NCI-H510A treated with DMSO at 0.1 percent for 48 hours (cell line): Measurements from ENCODE around the gene CCDC197.

ENCODE experiments used
- DNase-seq: peaks from one replicate; lab custom pipeline; 2025; lab: John Stamatoyannopoulos, UW

Gene CCDC197

GRCh38 chr14:94043111-94043755, 46.1 kb downstream of the CCDC197 start:
- no peak for DNase-seq

- no peak for DNase-seq
Observed at GRCh38 chr14:94043756-94044475, 46.8 kb downstream of the CCDC197 start.

GRCh38 chr14:94044476-94045091, 47.5 kb downstream of the CCDC197 start:
- no peak for DNase-seq

- no peak for DNase-seq
Observed at GRCh38 chr14:94045101-94045500, 48.0 kb downstream of the CCDC197 start.

- DNase-seq: no peak
Observed at GRCh38 chr14:94045563-94046345, 48.7 kb downstream of the CCDC197 start.

- no peak for DNase-seq
Observed at GRCh38 chr14:94046696-94047250, 49.7 kb downstream of the CCDC197 start.

- no peak for DNase-seq
Observed at GRCh38 chr14:94047581-94047980, 50.5 kb downstream of the CCDC197 start.

- no peak for DNase-seq
Observed at GRCh38 chr14:94048691-94049624, 51.9 kb downstream of the CCDC197 start.

GRCh38 chr14:94049625-94050023, 52.5 kb downstream of the CCDC197 start:
- DNase-seq: no peak

GRCh38 chr14:94050231-94050880, 53.3 kb downstream of the CCDC197 start:
- DNase-seq: no peak

GRCh38 chr14:94051115-94051514, 54.0 kb downstream of the CCDC197 start:
- no peak for DNase-seq

- DNase-seq: no peak
Observed at GRCh38 chr14:94051779-94052178, 54.7 kb downstream of the CCDC197 start.

GRCh38 chr14:94052199-94052598, 55.1 kb downstream of the CCDC197 start:
- DNase-seq: peak; percentile 55

GRCh38 chr14:94052662-94053061, 55.6 kb downstream of the CCDC197 start:
- DNase-seq: no peak

- no peak for DNase-seq
Observed at GRCh38 chr14:94054401-94054800, 57.3 kb downstream of the CCDC197 start.

GRCh38 chr14:94054936-94055335, 57.8 kb downstream of the CCDC197 start:
- no peak for DNase-seq

GRCh38 chr14:94056579-94057308, 59.6 kb downstream of the CCDC197 start:
- no peak for DNase-seq

GRCh38 chr14:94058128-94058673, 61.1 kb downstream of the CCDC197 start:
- DNase-seq: no peak
